Measurements from ENCODE around the gene MYOG.

- TF ChIP-seq, protein P1, sequence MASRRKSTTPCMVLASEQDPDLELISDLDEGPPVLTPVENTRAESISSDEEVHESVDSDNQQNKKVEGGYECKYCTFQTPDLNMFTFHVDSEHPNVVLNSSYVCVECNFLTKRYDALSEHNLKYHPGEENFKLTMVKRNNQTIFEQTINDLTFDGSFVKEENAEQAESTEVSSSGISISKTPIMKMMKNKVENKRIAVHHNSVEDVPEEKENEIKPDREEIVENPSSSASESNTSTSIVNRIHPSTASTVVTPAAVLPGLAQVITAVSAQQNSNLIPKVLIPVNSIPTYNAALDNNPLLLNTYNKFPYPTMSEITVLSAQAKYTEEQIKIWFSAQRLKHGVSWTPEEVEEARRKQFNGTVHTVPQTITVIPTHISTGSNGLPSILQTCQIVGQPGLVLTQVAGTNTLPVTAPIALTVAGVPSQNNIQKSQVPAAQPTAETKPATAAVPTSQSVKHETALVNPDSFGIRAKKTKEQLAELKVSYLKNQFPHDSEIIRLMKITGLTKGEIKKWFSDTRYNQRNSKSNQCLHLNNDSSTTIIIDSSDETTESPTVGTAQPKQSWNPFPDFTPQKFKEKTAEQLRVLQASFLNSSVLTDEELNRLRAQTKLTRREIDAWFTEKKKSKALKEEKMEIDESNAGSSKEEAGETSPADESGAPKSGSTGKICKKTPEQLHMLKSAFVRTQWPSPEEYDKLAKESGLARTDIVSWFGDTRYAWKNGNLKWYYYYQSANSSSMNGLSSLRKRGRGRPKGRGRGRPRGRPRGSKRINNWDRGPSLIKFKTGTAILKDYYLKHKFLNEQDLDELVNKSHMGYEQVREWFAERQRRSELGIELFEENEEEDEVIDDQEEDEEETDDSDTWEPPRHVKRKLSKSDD (CRISPR knock-in tag; IDR thresholded peaks at IDR 0.05; ENCODE audit: low read depth) = no peak
- TF ChIP-seq ZNF350 (CRISPR knock-in tag; IDR thresholded peaks at IDR 0.05; ENCODE audit: borderline replicate concordance, low read depth) (no peak), ZNF24 (IDR thresholded peaks at IDR 0.05) (no peak), ZNF878 (CRISPR knock-in tag; IDR thresholded peaks at IDR 0.05) (no peak), FOXM1 (CRISPR knock-in tag; IDR thresholded peaks at IDR 0.05) (no peak)
Observed at GRCh38 chr1:203034422-203035110, 51.2 kb downstream of the MYOG start.
